ENCODE data around the gene PCDH9. TPM values are rescaled to one million over a fixed set of nuclear protein-coding genes. Genes with fewer than 3 reads are reported as not detected.

The PCDH9 gene
- total RNA-seq, 1 donor from 2014 or later, result 6.8 TPM

DNA sequence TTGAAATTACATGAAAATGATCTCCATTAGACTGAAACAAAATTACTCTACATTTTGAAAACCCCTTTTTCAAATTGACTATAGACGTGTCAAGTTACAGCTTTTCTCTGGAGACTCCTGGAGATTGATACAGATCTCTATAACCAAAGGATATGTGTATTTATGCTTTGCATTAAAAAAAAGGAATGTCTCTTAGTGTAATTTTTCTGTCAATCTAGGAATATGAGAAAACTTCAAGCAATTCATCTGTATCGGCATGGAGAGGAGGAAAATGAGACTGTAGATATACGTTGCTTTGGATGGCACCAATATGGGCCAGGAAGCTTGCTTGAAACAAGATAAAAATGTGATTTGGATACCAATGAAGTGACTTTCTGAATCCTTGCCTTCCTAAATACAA, 286.6 kb downstream of the PCDH9 start:
- Histone ChIP-seq H3K36me3 (ENCODE audit: control insufficient read depth in 3 of 3, insufficient read depth in 3 of 3, low read length in 3 of 3) (no peaks in the 10 kb centered on the region), H3K4me3 (ENCODE audit: low read length in 3 of 3) (no peak overlapping the region), H3K4me1 (ENCODE audit: control insufficient read depth in 3 of 3, insufficient read depth in 3 of 3, low read length in 3 of 3) (no peaks in the 10 kb centered on the region), H3K27me3 (ENCODE audit: control insufficient read depth in 3 of 3, insufficient read depth in 3 of 3, low read length in 3 of 3) (no peaks in the 10 kb centered on the region), H3K27ac (ENCODE audit: low read depth, low read length) (no peak overlapping the region), H3K9ac (ENCODE audit: low read depth in 1 of 3, low read length in 3 of 3) (no peak overlapping the region), H3K9me3 (ENCODE audit: control insufficient read depth in 3 of 3, low read length in 3 of 3) (no peaks in the 10 kb centered on the region)

DNA sequence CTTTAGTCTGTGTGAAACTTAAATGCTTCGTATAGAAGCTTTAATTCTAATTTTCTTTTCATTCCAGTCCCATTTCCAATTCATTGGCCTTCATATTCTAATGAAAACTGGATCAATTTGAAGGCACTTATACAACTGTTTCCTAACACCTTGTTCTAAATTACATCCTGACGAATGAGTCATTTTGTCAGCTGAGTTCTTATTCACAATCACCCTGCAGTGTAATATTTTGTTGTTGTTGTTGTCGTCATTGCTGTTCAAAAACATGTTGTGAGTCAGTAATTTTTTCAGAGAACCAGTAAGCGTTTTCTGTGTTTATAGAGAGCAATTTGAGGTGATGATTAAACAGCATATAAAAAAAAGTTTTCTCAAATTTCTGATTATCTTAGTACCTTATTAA, 290.0 kb downstream of the PCDH9 start:
- Histone ChIP-seq H3K4me3 (ENCODE audit: low read length in 3 of 3) (no peak overlapping the region), H3K36me3 (ENCODE audit: control insufficient read depth in 3 of 3, insufficient read depth in 3 of 3, low read length in 3 of 3) (no peaks in the 10 kb centered on the region), H3K9me3 (ENCODE audit: control insufficient read depth in 3 of 3, low read length in 3 of 3) (no peaks in the 10 kb centered on the region)

DNA sequence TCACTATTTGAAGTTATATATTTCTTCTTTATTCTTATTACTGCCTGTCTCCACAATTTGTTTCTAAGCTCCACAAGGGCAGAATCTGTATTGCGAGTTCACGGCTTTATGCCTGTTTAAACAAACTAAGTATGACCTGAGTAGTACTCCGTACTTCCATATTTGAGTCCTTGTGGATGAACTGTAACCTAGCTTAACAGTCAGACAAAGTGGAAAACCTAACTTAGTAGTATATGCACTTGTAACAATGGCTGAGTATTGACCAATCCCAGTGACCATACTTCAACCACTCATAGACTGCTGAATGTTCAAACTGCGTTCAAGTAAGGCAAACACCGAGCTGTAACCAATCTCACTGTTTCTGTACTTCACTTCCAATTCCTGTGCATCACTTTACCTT, 292.7 kb downstream of the PCDH9 start:
- H3K27me3 ChIP-seq (ENCODE audit: control insufficient read depth in 3 of 3, insufficient read depth in 3 of 3, low read length in 3 of 3), result no peaks in the 10 kb centered on the region
- H3K4me1 ChIP-seq (ENCODE audit: control insufficient read depth in 3 of 3, insufficient read depth in 3 of 3, low read length in 3 of 3), result no peaks in the 10 kb centered on the region
- H3K9ac ChIP-seq (ENCODE audit: low read depth in 1 of 3, low read length in 3 of 3), result no peak overlapping the region
- H3K9me3 ChIP-seq (ENCODE audit: control insufficient read depth in 3 of 3, low read length in 3 of 3), result no peaks in the 10 kb centered on the region
- no peak overlapping the region for H3K27ac ChIP-seq (ENCODE audit: low read depth, low read length)
- H3K36me3 ChIP-seq (ENCODE audit: control insufficient read depth in 3 of 3, insufficient read depth in 3 of 3, low read length in 3 of 3), result no peaks in the 10 kb centered on the region
- no peak overlapping the region for H3K4me3 ChIP-seq (ENCODE audit: low read length in 3 of 3)

More for the DNA sequence above, 290.0 kb downstream of the PCDH9 start:
- no peak overlapping the region for H3K27ac ChIP-seq (ENCODE audit: low read depth, low read length)
- H3K9ac ChIP-seq (ENCODE audit: low read depth in 1 of 3, low read length in 3 of 3), result no peak overlapping the region
- H3K4me1 ChIP-seq (ENCODE audit: control insufficient read depth in 3 of 3, insufficient read depth in 3 of 3, low read length in 3 of 3), result no peaks in the 10 kb centered on the region
- no peaks in the 10 kb centered on the region for H3K27me3 ChIP-seq (ENCODE audit: control insufficient read depth in 3 of 3, insufficient read depth in 3 of 3, low read length in 3 of 3)

DNA sequence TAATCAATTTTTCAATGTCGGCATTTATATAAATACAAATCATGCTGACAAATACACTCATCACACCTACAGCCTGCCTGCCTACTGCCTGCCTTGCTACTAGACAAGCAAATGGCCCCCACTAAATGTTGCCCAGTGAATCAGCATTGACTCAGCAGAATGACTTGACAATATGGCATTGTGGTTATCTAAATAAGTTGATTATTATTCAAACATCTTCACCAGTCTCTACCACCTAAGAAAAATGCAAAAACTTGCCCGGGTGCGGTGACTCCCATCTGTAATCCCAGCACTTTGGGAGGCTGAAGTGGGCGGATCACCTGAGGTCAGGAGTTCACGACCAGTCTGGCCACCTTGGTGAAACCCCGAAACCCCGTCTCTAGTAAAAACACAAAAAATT, 296.1 kb downstream of the PCDH9 start:
- Histone ChIP-seq H3K27me3 (ENCODE audit: control insufficient read depth in 3 of 3, insufficient read depth in 3 of 3, low read length in 3 of 3) (no peaks in the 10 kb centered on the region), H3K4me3 (ENCODE audit: low read length in 3 of 3) (no peak overlapping the region), H3K9me3 (ENCODE audit: control insufficient read depth in 3 of 3, low read length in 3 of 3) (no peaks in the 10 kb centered on the region), H3K9ac (ENCODE audit: low read depth in 1 of 3, low read length in 3 of 3) (no peak overlapping the region), H3K27ac (ENCODE audit: low read depth, low read length) (no peak overlapping the region), H3K36me3 (ENCODE audit: control insufficient read depth in 3 of 3, insufficient read depth in 3 of 3, low read length in 3 of 3) (no peaks in the 10 kb centered on the region), H3K4me1 (ENCODE audit: control insufficient read depth in 3 of 3, insufficient read depth in 3 of 3, low read length in 3 of 3) (no peaks in the 10 kb centered on the region)

DNA sequence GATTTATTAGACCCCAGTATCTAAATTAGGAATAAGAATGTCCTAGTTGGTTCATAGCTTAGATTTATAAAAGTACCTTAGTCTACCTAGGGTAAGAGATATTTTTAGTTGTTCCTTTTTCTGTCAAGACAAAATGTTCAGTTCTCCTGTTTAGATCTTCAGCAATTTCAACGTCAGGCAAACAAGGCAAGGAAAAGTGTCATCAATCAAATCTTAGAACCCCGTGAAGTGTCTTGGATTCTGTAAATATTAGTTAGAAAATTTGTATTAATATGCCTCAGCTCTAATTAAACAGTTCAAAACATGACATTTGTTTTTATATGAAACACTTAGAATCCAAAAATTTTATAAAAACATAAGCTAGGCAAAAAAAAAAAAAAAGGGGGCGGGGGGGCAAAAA, 296.6 kb downstream of the PCDH9 start:
- H3K9ac ChIP-seq (ENCODE audit: low read depth in 1 of 3, low read length in 3 of 3), result no peak overlapping the region
- H3K27me3 ChIP-seq (ENCODE audit: control insufficient read depth in 3 of 3, insufficient read depth in 3 of 3, low read length in 3 of 3), result no peaks in the 10 kb centered on the region
- no peak overlapping the region for H3K27ac ChIP-seq (ENCODE audit: low read depth, low read length)
- no peaks in the 10 kb centered on the region for H3K4me1 ChIP-seq (ENCODE audit: control insufficient read depth in 3 of 3, insufficient read depth in 3 of 3, low read length in 3 of 3)
- H3K9me3 ChIP-seq (ENCODE audit: control insufficient read depth in 3 of 3, low read length in 3 of 3), result no peaks in the 10 kb centered on the region
- no peaks in the 10 kb centered on the region for H3K36me3 ChIP-seq (ENCODE audit: control insufficient read depth in 3 of 3, insufficient read depth in 3 of 3, low read length in 3 of 3)
- H3K4me3 ChIP-seq (ENCODE audit: low read length in 3 of 3), result no peak overlapping the region

DNA sequence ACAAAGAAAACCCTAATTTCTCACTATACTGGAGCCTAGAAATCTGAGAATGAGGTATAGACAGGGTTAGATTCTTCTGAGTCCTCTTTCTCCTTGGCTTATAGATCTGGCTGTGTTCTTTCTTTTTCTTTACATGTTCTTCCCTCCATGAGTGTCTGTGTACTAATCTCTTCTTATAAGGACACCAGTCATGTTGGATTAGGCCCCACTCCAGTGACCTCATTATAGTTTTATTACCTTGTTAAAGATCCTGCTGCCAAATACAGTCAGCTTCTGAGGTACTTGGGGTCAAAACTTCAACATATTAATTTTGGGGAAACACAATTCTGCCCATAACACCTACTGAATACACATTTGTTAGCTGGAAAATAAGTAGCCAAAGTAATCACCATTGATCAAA, 302.6 kb downstream of the PCDH9 start:
- no peaks in the 10 kb centered on the region for H3K36me3 ChIP-seq (ENCODE audit: control insufficient read depth in 3 of 3, insufficient read depth in 3 of 3, low read length in 3 of 3)
- H3K4me3 ChIP-seq (ENCODE audit: low read length in 3 of 3), result no peak overlapping the region
- H3K27ac ChIP-seq (ENCODE audit: low read depth, low read length), result no peak overlapping the region
- H3K9me3 ChIP-seq (ENCODE audit: control insufficient read depth in 3 of 3, low read length in 3 of 3), result no peaks in the 10 kb centered on the region
- no peak overlapping the region for H3K9ac ChIP-seq (ENCODE audit: low read depth in 1 of 3, low read length in 3 of 3)
- H3K27me3 ChIP-seq (ENCODE audit: control insufficient read depth in 3 of 3, insufficient read depth in 3 of 3, low read length in 3 of 3), result no peaks in the 10 kb centered on the region
- H3K4me1 ChIP-seq (ENCODE audit: control insufficient read depth in 3 of 3, insufficient read depth in 3 of 3, low read length in 3 of 3), result no peaks in the 10 kb centered on the region

DNA sequence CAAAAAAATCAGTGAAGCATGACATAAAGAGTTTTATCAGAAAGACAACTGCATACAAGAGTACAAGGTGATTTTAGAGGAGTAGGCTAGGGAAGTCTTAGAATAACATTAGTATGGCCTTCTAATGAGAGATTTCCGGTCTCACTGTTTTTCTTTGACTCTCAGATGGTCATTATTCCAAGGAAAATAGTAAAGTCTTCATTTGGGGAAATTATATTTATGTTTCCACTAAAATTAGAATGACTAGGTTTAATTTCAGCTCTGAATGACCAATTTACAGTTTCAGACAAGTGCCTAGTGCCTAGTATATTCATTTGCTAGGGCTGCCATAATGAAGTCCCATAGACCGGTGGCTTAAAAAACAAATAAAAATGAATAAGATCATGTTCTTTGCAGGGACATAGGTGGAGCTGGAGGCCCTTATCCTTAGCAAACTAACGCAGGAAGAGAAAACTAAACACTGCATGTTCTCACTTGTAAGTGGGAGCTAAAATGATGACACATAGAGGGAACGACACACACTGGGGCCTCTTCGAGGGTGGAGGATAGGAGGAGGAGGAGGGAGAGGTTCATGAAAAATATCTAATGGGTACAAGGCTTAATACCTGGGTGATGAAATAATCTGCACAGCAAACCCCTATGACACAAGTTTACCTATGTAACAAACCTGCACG, 303.1 kb downstream of the PCDH9 start:
- Histone ChIP-seq H3K9me3 (ENCODE audit: control insufficient read depth in 3 of 3, low read length in 3 of 3) (no peaks in the 10 kb centered on the region), H3K9ac (ENCODE audit: low read depth in 1 of 3, low read length in 3 of 3) (no peak overlapping the region), H3K36me3 (ENCODE audit: control insufficient read depth in 3 of 3, insufficient read depth in 3 of 3, low read length in 3 of 3) (no peaks in the 10 kb centered on the region), H3K4me3 (ENCODE audit: low read length in 3 of 3) (no peak overlapping the region), H3K27ac (ENCODE audit: low read depth, low read length) (no peak overlapping the region), H3K4me1 (ENCODE audit: control insufficient read depth in 3 of 3, insufficient read depth in 3 of 3, low read length in 3 of 3) (no peaks in the 10 kb centered on the region), H3K27me3 (ENCODE audit: control insufficient read depth in 3 of 3, insufficient read depth in 3 of 3, low read length in 3 of 3) (no peaks in the 10 kb centered on the region)

DNA sequence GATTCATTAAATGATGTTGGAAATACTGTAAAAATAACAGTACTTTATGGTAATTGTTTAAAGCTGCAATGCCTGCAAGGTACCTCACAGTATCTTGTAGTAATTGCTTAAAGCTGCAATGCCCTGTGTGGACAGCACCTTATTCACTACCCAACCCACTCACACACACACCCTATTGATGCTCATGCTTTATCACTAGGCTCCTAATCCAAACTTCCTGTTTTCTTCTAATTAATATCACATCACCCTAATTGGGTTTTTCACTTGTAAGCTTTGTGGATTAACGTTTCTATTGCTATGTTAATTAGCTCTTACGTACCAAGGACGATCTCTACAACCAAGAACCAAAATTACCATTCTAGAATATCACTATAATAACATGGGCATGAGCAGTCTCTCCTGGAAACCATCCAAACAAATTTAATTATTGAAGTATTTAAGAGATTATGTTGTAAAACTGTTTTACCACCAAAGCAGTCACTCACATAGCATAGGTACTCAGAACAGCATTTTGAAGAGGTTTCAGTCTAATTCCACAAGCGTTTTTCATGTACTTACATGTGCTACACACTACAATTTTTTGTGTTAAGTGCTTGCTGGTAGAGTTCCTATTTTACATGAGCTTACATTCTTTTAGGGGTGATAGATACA, 303.8 kb downstream of the PCDH9 start:
- Histone ChIP-seq H3K9me3 (ENCODE audit: control insufficient read depth in 3 of 3, low read length in 3 of 3) (no peaks in the 10 kb centered on the region), H3K4me3 (ENCODE audit: low read length in 3 of 3) (no peak overlapping the region), H3K36me3 (ENCODE audit: control insufficient read depth in 3 of 3, insufficient read depth in 3 of 3, low read length in 3 of 3) (no peaks in the 10 kb centered on the region), H3K4me1 (ENCODE audit: control insufficient read depth in 3 of 3, insufficient read depth in 3 of 3, low read length in 3 of 3) (no peaks in the 10 kb centered on the region), H3K27me3 (ENCODE audit: control insufficient read depth in 3 of 3, insufficient read depth in 3 of 3, low read length in 3 of 3) (no peaks in the 10 kb centered on the region), H3K9ac (ENCODE audit: low read depth in 1 of 3, low read length in 3 of 3) (no peak overlapping the region), H3K27ac (ENCODE audit: low read depth, low read length) (no peak overlapping the region)

DNA sequence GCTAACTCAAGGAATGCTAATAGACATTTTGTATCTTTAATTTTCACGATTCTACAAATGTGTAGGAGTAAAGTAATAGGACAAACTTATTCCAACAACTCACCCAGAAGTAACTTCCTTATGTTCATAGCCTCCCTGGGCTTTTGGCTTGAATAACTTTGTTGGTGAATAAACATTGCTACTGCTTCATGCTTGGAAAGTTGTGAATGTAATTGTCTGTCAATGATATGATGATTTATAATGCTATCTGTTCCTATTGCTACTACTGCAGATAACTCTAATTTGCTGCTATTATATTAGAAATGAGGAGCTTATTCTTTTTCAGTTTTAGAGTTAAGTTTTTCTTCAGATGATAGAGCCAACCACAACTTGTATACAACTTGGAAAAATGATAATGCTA, 307.7 kb downstream of the PCDH9 start:
- H3K4me3 ChIP-seq (ENCODE audit: low read length in 3 of 3), result no peak overlapping the region
- H3K27ac ChIP-seq (ENCODE audit: low read depth, low read length), result no peak overlapping the region
- H3K27me3 ChIP-seq (ENCODE audit: control insufficient read depth in 3 of 3, insufficient read depth in 3 of 3, low read length in 3 of 3), result no peaks in the 10 kb centered on the region
- no peaks in the 10 kb centered on the region for H3K9me3 ChIP-seq (ENCODE audit: control insufficient read depth in 3 of 3, low read length in 3 of 3)
- no peaks in the 10 kb centered on the region for H3K36me3 ChIP-seq (ENCODE audit: control insufficient read depth in 3 of 3, insufficient read depth in 3 of 3, low read length in 3 of 3)
- no peak overlapping the region for H3K9ac ChIP-seq (ENCODE audit: low read depth in 1 of 3, low read length in 3 of 3)
- H3K4me1 ChIP-seq (ENCODE audit: control insufficient read depth in 3 of 3, insufficient read depth in 3 of 3, low read length in 3 of 3), result no peaks in the 10 kb centered on the region

DNA sequence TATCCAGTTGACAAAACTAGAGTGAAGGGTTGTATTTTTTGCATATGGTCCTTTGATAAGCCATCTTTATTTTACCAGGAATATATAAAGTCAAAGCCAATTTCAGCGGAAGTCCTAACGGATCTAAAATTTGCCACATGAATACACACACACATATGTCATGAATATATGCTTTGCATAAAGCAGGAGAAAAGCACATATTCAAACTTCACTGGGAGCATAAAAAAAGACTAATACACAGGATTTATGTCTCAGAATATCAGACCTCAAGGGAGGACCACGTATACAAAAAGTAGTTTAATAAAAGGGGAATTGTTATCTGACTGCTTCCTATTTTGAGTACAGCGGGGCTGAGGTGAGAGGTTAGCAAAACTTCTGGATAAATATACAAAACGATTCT, 308.7 kb downstream of the PCDH9 start:
- no peaks in the 10 kb centered on the region for H3K27me3 ChIP-seq (ENCODE audit: control insufficient read depth in 3 of 3, insufficient read depth in 3 of 3, low read length in 3 of 3)
- H3K9me3 ChIP-seq (ENCODE audit: control insufficient read depth in 3 of 3, low read length in 3 of 3), result no peaks in the 10 kb centered on the region
- H3K4me3 ChIP-seq (ENCODE audit: low read length in 3 of 3), result no peak overlapping the region
- no peak overlapping the region for H3K27ac ChIP-seq (ENCODE audit: low read depth, low read length)
- H3K36me3 ChIP-seq (ENCODE audit: control insufficient read depth in 3 of 3, insufficient read depth in 3 of 3, low read length in 3 of 3), result no peaks in the 10 kb centered on the region
- H3K9ac ChIP-seq (ENCODE audit: low read depth in 1 of 3, low read length in 3 of 3), result no peak overlapping the region
- no peaks in the 10 kb centered on the region for H3K4me1 ChIP-seq (ENCODE audit: control insufficient read depth in 3 of 3, insufficient read depth in 3 of 3, low read length in 3 of 3)
